K562 (cell line): ENCODE data around the gene LRP1B. TPM values are rescaled to one million over a fixed set of nuclear protein-coding genes. Genes with fewer than 3 reads are reported as not detected.
"Not testable (repeated sequence)": the region's sequence is repeated elsewhere in the genome, so short reads cannot be mapped to it uniquely, and the experiment has no call there.

Source experiments
- ATAC-seq: fragments of 200-7000 bp; cut with Tn5 transposase; 3 replicates; pipeline ENCODE4 v1.9.1; 2020; ENCODE audit warnings: moderate library complexity
- BruUV-seq: library from RNA; stranded (reverse); fragments of 400-500 nt; replicated peaks from 2 replicates; lab custom pipeline; 2021; lab: Mats Ljungman, UMichigan
- CTCF ChIA-PET: fragments of 300-600 bp; formaldehyde crosslinking; extraction: SDS; loops from one replicate; lab custom pipeline; 2021; ENCODE audit warnings: low intra/inter-chr PET ratio; lab: Yijun Ruan, JAX
- POLR2A ChIA-PET: fragments of 300-600, 350-650 bp; sonication (Branson Sonifier 250); formaldehyde crosslinking; extraction: SDS; loops from one replicate; lab custom pipeline; 2021; ENCODE audit warnings: antibody characterized with exemption, inconsistent platforms; lab: Yijun Ruan, JAX
- DNase-seq, 4 experiments: peaks; one replicate each; pipeline versions ENCODE4 v3.0.0 to v3.0.0-alpha.2; 2011 to 2018; ENCODE audit warnings: low spot score in 3 of 4, mixed read lengths in 3 of 4; ENCODE audit errors: extremely low read depth in 1 of 4
- FAIRE-seq: peaks from 2 replicates; lab custom pipeline; 2011; peaks lifted over from hg19 to GRCh38; lab: Jason Lieb, UNC
- H2AFZ ChIP-seq: 2 replicates; pipeline ENCODE4 v1.6.0; 2011; ENCODE audit warnings: low read depth, low read length, control low read depth, inconsistent platforms
- H3K27ac ChIP-seq: fragments of 200-600 bp; 3 replicates; pipeline ENCODE4 v1.8.0; 2011; ENCODE audit warnings: low read depth, mild to moderate bottlenecking, control low read depth, inconsistent platforms, low read length, moderate library complexity, mixed read lengths; ENCODE audit errors: extremely low read depth
- H3K27me3 ChIP-seq, 2 experiments: fragments of 300-600 bp in 1 of 2; 2 replicates in 1 of 2; 3 replicates in 1 of 2; pipeline versions ENCODE4 v1.6.0 to v1.8.0; 2011; ENCODE audit warnings: inconsistent platforms in 2 of 2, low read length in 2 of 2, mild to moderate bottlenecking in 1 of 2, mixed read lengths in 1 of 2, moderate library complexity in 1 of 2; ENCODE audit not compliant: control insufficient read depth in 2 of 2, insufficient read depth in 2 of 2
- H3K36me3 ChIP-seq: fragments of 300-600 bp; 3 replicates; pipeline ENCODE4 v1.8.0; 2011; ENCODE audit warnings: mild to moderate bottlenecking, low read length, inconsistent platforms; ENCODE audit not compliant: control insufficient read depth, insufficient read depth
- H3K4me1 ChIP-seq, 2 experiments: fragments of 200-600 bp in 1 of 2; replicated peaks in 1 of 2; 2 replicates in 1 of 2; 3 replicates in 1 of 2; pipeline versions ENCODE4 v1.5.1 to v1.8.0; 2011; ENCODE audit warnings: inconsistent platforms in 2 of 2, low read length in 2 of 2, mild to moderate bottlenecking in 1 of 2, mixed read lengths in 1 of 2, moderate library complexity in 1 of 2; ENCODE audit not compliant: control insufficient read depth in 2 of 2, insufficient read depth in 2 of 2
- H3K4me2 ChIP-seq: 2 replicates; pipeline ENCODE4 v1.6.1; 2011; ENCODE audit warnings: low read length, control low read depth, inconsistent platforms, mixed read lengths; ENCODE audit not compliant: insufficient read depth
- H3K4me3 ChIP-seq: fragments of 200-600 bp; sonication (generic), shearing (Covaris generic); 2 replicates; pipeline ENCODE4 v1.5.1; 2016; ENCODE audit warnings: control low read depth, inconsistent platforms
- H3K79me2 ChIP-seq: fragments of 200-600 bp; 3 replicates; pipeline ENCODE4 v1.8.0; 2011; ENCODE audit warnings: low read length, inconsistent platforms; ENCODE audit not compliant: control insufficient read depth, insufficient read depth
- H3K9ac ChIP-seq, 2 experiments: 2 replicates each; pipeline versions ENCODE4 v1.6.0 to v1.6.1; 2011; ENCODE audit warnings: low read depth in 2 of 2, low read length in 2 of 2, control low read depth in 1 of 2, inconsistent platforms in 1 of 2, mild to moderate bottlenecking in 1 of 2, mixed read lengths in 1 of 2; ENCODE audit not compliant: insufficient read depth in 1 of 2
- H3K9me1 ChIP-seq: one replicate; pipeline ENCODE4 v1.6.0; 2011; ENCODE audit warnings: inconsistent platforms, mild to moderate bottlenecking, low read length, moderate library complexity; ENCODE audit not compliant: control insufficient read depth, insufficient read depth
- H3K9me3 ChIP-seq: replicated peaks from 2 replicates; pipeline ENCODE4 v1.5.1; 2011; ENCODE audit warnings: low read depth, low read length, inconsistent platforms; ENCODE audit not compliant: control insufficient read depth, insufficient read depth
- H4K20me1 ChIP-seq: replicated peaks from 2 replicates; pipeline ENCODE4 v1.6.1; 2011; ENCODE audit warnings: low read length, inconsistent platforms, mixed read lengths; ENCODE audit not compliant: control insufficient read depth, insufficient read depth
- PKNOX1 ChIP-seq: fragments of 450-650 bp; IDR thresholded peaks from 2 replicates; pipeline ENCODE4 v1.6.1; 2016
- WGBS: fragments of 100-300 bp; shearing (Covaris generic); methylation state at CpG from one replicate; pipeline ENCODE4 v1.1.6; 2016; ENCODE audit warnings: low coverage, mixed read lengths; ENCODE audit not compliant: insufficient coverage; ENCODE audit errors: missing lambda C conversion rate; 5-methylcytosine and 5-hydroxymethylcytosine counted together
- in situ Hi-C: fragments of 300-500 bp; cut with MboI; formaldehyde crosslinking; loops from 4 replicates; pipeline ENCODE4 v1.15.0; 2018; ENCODE audit warnings: inconsistent platforms, mixed read lengths
- intact Hi-C: fragments of 100-400 bp; cut with micrococcal nuclease; formaldehyde crosslinking; loops from 2 replicates; pipeline ENCODE4 v1.14.2; 2022
- polyA plus RNA-seq, 8 experiments: library from polyadenylated mRNA; depleted of rRNA in 4 of 8; stranded (reverse) in 5 of 8; unstranded in 3 of 8; fragments of >200 nt; fragmentation: Nextera tagmentation in 2 of 8; fragmentation: Illumina TruSeq in 1 of 8; extraction: Ambion mirVana in 2 of 8; extraction: Trizol in 1 of 8; gene quantifications; 2 replicates each; pipeline versions ENCODE4 v1.2.1 to v1.2.3, GENCODE V29; 2011 to 2014; ENCODE audit warnings: inconsistent platforms in 1 of 8, missing spikeins in 1 of 8
- total RNA-seq, 7 experiments: library from RNA; depleted of rRNA in 6 of 7; stranded (reverse); fragments of >200 nt in 6 of 7; fragmentation: Illumina TruSeq in 2 of 7; extraction: Trizol in 2 of 7; gene quantifications; 2 replicates each; pipeline versions ENCODE4 v1.2.1 to v1.2.3, GENCODE V29; 2011 to 2021; ENCODE audit warnings: low replicate concordance in 1 of 7
- TF ChIP-seq, protein P1 (sequence below): sonication (generic); formaldehyde crosslinking; IDR thresholded peaks from 2 replicates; pipeline ENCODE4 v1.8.0; 2022; ENCODE audit warnings: mild to moderate bottlenecking, missing genetic modification reagents

Gene LRP1B
- total and polyA plus RNA-seq, 9 of the 15 experiments (the other 6 are each of a cell fraction or from before 2014, with no cell fraction given) = not detected

- TF ChIP-seq, protein P1, sequence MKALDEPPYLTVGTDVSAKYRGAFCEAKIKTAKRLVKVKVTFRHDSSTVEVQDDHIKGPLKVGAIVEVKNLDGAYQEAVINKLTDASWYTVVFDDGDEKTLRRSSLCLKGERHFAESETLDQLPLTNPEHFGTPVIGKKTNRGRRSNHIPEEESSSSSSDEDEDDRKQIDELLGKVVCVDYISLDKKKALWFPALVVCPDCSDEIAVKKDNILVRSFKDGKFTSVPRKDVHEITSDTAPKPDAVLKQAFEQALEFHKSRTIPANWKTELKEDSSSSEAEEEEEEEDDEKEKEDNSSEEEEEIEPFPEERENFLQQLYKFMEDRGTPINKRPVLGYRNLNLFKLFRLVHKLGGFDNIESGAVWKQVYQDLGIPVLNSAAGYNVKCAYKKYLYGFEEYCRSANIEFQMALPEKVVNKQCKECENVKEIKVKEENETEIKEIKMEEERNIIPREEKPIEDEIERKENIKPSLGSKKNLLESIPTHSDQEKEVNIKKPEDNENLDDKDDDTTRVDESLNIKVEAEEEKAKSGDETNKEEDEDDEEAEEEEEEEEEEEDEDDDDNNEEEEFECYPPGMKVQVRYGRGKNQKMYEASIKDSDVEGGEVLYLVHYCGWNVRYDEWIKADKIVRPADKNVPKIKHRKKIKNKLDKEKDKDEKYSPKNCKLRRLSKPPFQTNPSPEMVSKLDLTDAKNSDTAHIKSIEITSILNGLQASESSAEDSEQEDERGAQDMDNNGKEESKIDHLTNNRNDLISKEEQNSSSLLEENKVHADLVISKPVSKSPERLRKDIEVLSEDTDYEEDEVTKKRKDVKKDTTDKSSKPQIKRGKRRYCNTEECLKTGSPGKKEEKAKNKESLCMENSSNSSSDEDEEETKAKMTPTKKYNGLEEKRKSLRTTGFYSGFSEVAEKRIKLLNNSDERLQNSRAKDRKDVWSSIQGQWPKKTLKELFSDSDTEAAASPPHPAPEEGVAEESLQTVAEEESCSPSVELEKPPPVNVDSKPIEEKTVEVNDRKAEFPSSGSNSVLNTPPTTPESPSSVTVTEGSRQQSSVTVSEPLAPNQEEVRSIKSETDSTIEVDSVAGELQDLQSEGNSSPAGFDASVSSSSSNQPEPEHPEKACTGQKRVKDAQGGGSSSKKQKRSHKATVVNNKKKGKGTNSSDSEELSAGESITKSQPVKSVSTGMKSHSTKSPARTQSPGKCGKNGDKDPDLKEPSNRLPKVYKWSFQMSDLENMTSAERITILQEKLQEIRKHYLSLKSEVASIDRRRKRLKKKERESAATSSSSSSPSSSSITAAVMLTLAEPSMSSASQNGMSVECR = no peak
- TF ChIP-seq PKNOX1 = no peak
These were observed 1786.0 kb downstream of the LRP1B start (continued) for GRCh38 chr2:140344838-140345237.

GRCh38 chr2:140344266-140344665, 1786.5 kb downstream of the LRP1B start:
- CTCF ChIA-PET, BruUV-seq, intact Hi-C loops, H2AFZ ChIP-seq, H3K27ac ChIP-seq, ATAC-seq, H3K9me3 ChIP-seq, H3K27me3 ChIP-seq, H3K79me2 ChIP-seq, H3K4me1 ChIP-seq, DNase-seq, H3K9me1 ChIP-seq, POLR2A ChIA-PET, H3K4me3 ChIP-seq, H3K9ac ChIP-seq, H3K4me2 ChIP-seq, H4K20me1 ChIP-seq, FAIRE-seq, H3K36me3 ChIP-seq, in situ Hi-C loops: not testable (repeated sequence)
- 0% methylated on average over 1 of the region's 1 CpG for WGBS
